Heart right ventricle (tissue), 16 donors: ENCODE measurements around the gene AGTRAP. TPM values are rescaled to one million over a fixed set of nuclear protein-coding genes. Genes with fewer than 3 reads are reported as not detected.
A peak's percentile ranks its signal among the peaks of the same experiment; 100 is the strongest.

Source experiments
- ATAC-seq, 8 donors: fragments of 200-7000 bp; cut with Tn5 transposase; one replicate each; pipeline ENCODE4 v1.9.1; 2020; ENCODE audit warnings: mild to moderate bottlenecking in 8 of 8, moderate library complexity in 8 of 8, moderate number of reproducible peaks in 1 of 8
- DNase-seq, 2 donors: peaks; one replicate each; pipeline ENCODE4 v3.0.0-alpha.2; 2020
- H3K27ac ChIP-seq, 10 donors: fragments of 200-600 bp; sonication (generic) in 2 of 10; one replicate each; pipeline versions ENCODE4 v1.5.0 to v1.8.0; 2020 to 2022; ENCODE audit warnings: mild to moderate bottlenecking in 3 of 10
- H3K27me3 ChIP-seq, 7 donors: fragments of 200-600 bp; one replicate each; pipeline ENCODE4 v1.8.0; 2021 to 2022; ENCODE audit warnings: mild to moderate bottlenecking in 2 of 7
- H3K36me3 ChIP-seq, 9 donors: fragments of 200-600 bp; sonication (generic) in 1 of 9; one replicate each; pipeline versions ENCODE4 v1.5.0 to v1.8.0; 2020 to 2022; ENCODE audit warnings: mild to moderate bottlenecking in 2 of 9
- H3K4me1 ChIP-seq, 9 donors: fragments of 200-600 bp; sonication (generic) in 1 of 9; one replicate each; pipeline versions ENCODE4 v1.5.0 to v1.8.0; 2020 to 2022; ENCODE audit warnings: mild to moderate bottlenecking in 4 of 9
- H3K4me3 ChIP-seq, 10 donors: fragments of 200-600 bp; sonication (generic) in 2 of 10; one replicate each; pipeline versions ENCODE4 v1.5.0 to v1.8.0; 2020 to 2022; ENCODE audit warnings: mild to moderate bottlenecking in 7 of 10, moderate library complexity in 2 of 10
- H3K9me3 ChIP-seq, 11 donors: fragments of 200-600 bp in 10 of 11; sonication (generic) in 2 of 11; one replicate each; pipeline versions ENCODE4 v1.5.0 to v1.8.0; 2013 to 2022; ENCODE audit warnings: mild to moderate bottlenecking in 2 of 11, control low read depth in 1 of 11, moderate library complexity in 1 of 11
- WGBS, 2 donors: extraction: QIAGEN DNeasy Blood & Tissue Kit; methylation state at CpG; one replicate each; pipeline ENCODE4 v1.1.7; 2013; ENCODE audit warnings: inconsistent platforms in 1 of 2; 5-methylcytosine and 5-hydroxymethylcytosine counted together
- intact Hi-C, 10 donors: fragments of 100-400 bp; cut with DNase I; formaldehyde crosslinking; loops; one replicate each; pipeline versions ENCODE4 v1.11.1 to v1.14.2; 2022
- polyA plus RNA-seq, 2 donors: library from polyadenylated mRNA; stranded (reverse); fragments of 200-250 nt; gene quantifications; one replicate each; pipeline ENCODE4 v1.2.3, GENCODE V29; 2013
- total RNA-seq, 10 donors: library from RNA; stranded (reverse); fragmentation: NEBNext Ultra II Directional in 3 of 10; extraction: Animal tissue kit (Norgen Biotek cat#: 25700) in 3 of 10; gene quantifications; one replicate each; pipeline versions ENCODE4 v1.2.1 to v1.2.4, GENCODE V29; 2021 to 2023
- TF ChIP-seq, protein P1 (sequence below), 9 donors: fragments of 200-600 bp; sonication (generic) in 2 of 9; IDR thresholded peaks; one replicate each; pipeline versions ENCODE4 v1.5.0 to v1.8.0; 2021 to 2022; ENCODE audit warnings: antibody characterized with exemption in 9 of 9, mild to moderate bottlenecking in 5 of 9, moderate library complexity in 1 of 9
- donor health status: Arrhythmogenic right ventricular cardiomyopathy.
- donor health status: ischemic (EF 13 %, LVEDD 7.1; RV severe dilation, severe dysfunction).
- donor health status: healthy with polysubstance abuse.
- donor health status: DM: no; HTN: yes; CAD: no.
- donor health status: DM: no; HTN: no; CAD: no.
- donor health status: ischemic (EF 25% LVEDD 6.9; RV normal size, moderate dysfunction).
- donor health status: ischemic (EF 25% LVEDD 5.7; RV mildly dilated, moderate dysfunction).
- donor health status: healthy.
- donor health status: DM: yes; HTN: yes; CAD: no.
- donor health status: Ischemic cardiomyopathy.
- donor health status: ischemic (EF 35%, LVEDD 5.7; RV mildly dilated, moderate dysfunction).
- donor health status: nonischemic (EF 11% LVEDD 7.7; RV severe dilation, severe dysfunction).
- donor health status: DM: yes; HTN: yes; CAD: no.
- donor health status: PGD.
- donor health status: ischemic (EF 29% LVEDD 5.4; RV normal size, mild dysfunction).
- donor health status: nonischemic (EF 23%, LVEDD 6.1; RV moderate dilation, normal function).

The AGTRAP gene
- total and polyA plus RNA-seq, 12 donors = 12.9 to 96.7 (median 19.2) TPM

DNA sequence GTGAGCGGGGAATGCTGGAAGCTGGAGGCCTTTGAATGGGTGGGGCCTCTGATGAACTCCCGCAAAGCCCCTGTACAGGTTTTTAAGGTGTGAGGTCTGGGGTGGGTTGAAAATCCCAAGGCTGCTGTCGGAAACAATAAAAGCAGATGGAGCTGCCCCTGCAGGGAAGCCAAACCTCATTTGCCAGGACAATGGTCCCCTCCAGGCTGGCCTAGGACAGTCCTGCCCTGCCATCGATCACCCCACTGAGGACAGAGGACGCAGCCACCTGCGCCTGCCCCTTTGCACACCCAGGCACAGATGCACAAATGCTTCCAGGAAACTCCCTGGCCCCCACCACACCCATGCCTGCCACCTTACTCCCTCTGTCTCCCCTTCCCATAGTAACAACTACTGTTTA is 40.1 kb upstream of the AGTRAP start:
- no peak overlapping the region for H3K27ac ChIP-seq
- TF ChIP-seq, protein P1, sequence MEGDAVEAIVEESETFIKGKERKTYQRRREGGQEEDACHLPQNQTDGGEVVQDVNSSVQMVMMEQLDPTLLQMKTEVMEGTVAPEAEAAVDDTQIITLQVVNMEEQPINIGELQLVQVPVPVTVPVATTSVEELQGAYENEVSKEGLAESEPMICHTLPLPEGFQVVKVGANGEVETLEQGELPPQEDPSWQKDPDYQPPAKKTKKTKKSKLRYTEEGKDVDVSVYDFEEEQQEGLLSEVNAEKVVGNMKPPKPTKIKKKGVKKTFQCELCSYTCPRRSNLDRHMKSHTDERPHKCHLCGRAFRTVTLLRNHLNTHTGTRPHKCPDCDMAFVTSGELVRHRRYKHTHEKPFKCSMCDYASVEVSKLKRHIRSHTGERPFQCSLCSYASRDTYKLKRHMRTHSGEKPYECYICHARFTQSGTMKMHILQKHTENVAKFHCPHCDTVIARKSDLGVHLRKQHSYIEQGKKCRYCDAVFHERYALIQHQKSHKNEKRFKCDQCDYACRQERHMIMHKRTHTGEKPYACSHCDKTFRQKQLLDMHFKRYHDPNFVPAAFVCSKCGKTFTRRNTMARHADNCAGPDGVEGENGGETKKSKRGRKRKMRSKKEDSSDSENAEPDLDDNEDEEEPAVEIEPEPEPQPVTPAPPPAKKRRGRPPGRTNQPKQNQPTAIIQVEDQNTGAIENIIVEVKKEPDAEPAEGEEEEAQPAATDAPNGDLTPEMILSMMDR (IDR thresholded peaks at IDR 0.05) = no peak
- peaks cover 16 to 97% (median 84%) of the 10 kb centered on the region in 7 donors for H3K27me3 ChIP-seq
- intact Hi-C loops = no loop called here
- ATAC-seq = no peak
- H3K9me3 ChIP-seq = no peaks in the 10 kb centered on the region
- peaks cover 0 to 25% (median 10%) of the 10 kb centered on the region in 9 donors for H3K4me1 ChIP-seq
- no peak overlapping the region for H3K4me3 ChIP-seq
- DNase-seq = no peak
- 87 to 96% methylated on average over 6 of the region's 6 CpGs for WGBS, 2 donors
- H3K36me3 ChIP-seq = no peaks in the 10 kb centered on the region

- DNase-seq (no peak), ATAC-seq (no peak)
- no peak overlapping the region for H3K4me3 ChIP-seq
- H3K4me1 ChIP-seq = peaks cover 0 to 18% (median 14%) of the 10 kb centered on the region in 9 donors
- peaks cover under 1 to 97% (median 84%) of the 10 kb centered on the region in 7 donors for H3K27me3 ChIP-seq
- H3K36me3 ChIP-seq = no peaks in the 10 kb centered on the region
- H3K27ac ChIP-seq = no peak overlapping the region
- intact Hi-C loops = no loop called here
- H3K9me3 ChIP-seq = no peaks in the 10 kb centered on the region
- WGBS, 2 donors = 65 to 68% methylated on average over 8 of the region's 8 CpGs
- TF ChIP-seq, protein P1 (IDR thresholded peaks at IDR 0.05) = no peak
These were observed 38.6 kb upstream of the AGTRAP start for GRCh38 chr1:11697188-11697892.

DNA sequence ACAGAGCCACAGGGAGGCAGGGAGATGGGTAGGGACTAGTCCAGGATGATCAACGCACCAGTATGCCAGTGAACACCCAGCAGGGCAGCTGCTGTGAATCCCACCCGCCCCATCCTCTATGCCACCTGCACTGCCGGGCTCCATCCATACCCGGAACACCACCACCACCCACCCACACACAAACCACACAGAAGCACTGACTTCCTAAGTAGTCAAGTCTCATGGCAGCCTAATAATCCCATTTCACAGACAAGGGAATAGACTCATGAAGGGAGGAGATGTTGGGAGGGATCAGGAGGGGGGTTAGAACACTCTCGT is 38.1 kb upstream of the AGTRAP start:
- whole genome bisulfite sequencing, 2 donors = 82 to 86% methylated on average over 5 of the region's 5 CpGs
- H3K4me3 ChIP-seq = no peak overlapping the region
- H3K36me3 ChIP-seq = no peaks in the 10 kb centered on the region
- H3K9me3 ChIP-seq = no peaks in the 10 kb centered on the region
- H3K27me3 ChIP-seq = peaks cover 0 to 96% (median 81%) of the 10 kb centered on the region in 7 donors
- H3K27ac ChIP-seq = no peak overlapping the region
- ATAC-seq (no peak), DNase-seq (no peak)
- H3K4me1 ChIP-seq = peaks cover 0 to 17% (median 13%) of the 10 kb centered on the region in 9 donors
- TF ChIP-seq, protein P1 (IDR thresholded peaks at IDR 0.05) = no peak
- intact Hi-C loops = no loop called here

DNA sequence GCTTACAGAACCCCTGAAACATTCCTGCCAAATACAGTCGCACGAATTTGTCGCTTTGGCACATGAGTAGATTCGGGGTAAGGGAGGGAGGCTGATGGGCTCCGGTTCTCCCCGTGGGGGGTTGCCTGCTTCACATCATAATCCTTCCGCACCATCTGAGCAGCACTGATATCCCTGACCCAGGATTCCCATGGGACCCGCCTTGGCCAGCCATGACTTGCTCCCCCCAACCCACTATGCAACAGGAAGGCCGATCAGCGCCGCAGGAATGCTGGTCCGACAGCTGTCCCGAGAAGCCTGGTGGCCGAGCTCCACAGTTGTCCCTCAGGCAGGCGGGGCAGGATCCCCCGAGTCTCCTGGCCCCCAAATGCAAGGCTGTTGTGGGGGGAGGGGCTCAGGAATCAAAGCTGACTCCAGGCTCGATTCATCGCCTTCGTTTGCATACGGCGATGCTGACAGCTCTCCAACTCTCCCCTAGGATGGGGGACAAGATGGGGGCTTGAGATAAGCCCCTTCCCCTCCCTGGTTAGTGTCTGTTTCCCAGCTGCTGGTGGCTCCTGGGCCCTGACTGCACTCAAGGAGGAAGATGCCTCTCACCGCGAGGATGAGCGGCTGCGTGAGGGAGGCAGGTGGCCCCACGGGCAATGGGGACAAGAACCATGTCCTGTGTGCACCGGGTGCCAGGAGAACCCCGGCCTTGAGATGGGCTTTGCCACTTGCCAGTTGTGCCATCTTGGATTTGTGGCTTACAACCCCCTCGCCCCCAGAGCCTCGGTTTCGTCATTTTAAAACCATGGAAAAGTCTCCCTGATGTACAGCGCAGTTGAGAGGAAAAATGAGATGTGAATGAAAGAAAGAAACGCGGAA is 35.1 kb upstream of the AGTRAP start:
- peaks cover 0 to 97% (median 74%) of the 10 kb centered on the region in 7 donors for H3K27me3 ChIP-seq
- 31 to 32% methylated on average over 34 of the region's 34 CpGs for WGBS, 2 donors
- DNase-seq (no peak), ATAC-seq (no peak)
- H3K9me3 ChIP-seq = no peaks in the 10 kb centered on the region
- intact Hi-C loops = no loop called here
- peak overlapping the region in 2 of 10 donors; percentile 8 to 21 for H3K4me3 ChIP-seq
- H3K27ac ChIP-seq = no peak overlapping the region
- TF ChIP-seq, protein P1 (IDR thresholded peaks at IDR 0.05) = no peak
- H3K36me3 ChIP-seq = no peaks in the 10 kb centered on the region
- peaks cover 0 to 17% (median 13%) of the 10 kb centered on the region in 9 donors for H3K4me1 ChIP-seq
